NCI-H128 (cell line): ENCODE results near the gene CAMTA1.

Source experiments
- DNase-seq: peaks from one replicate; lab custom pipeline; 2025; ENCODE audit not compliant: unreplicated experiment; lab: John Stamatoyannopoulos, UW

Gene CAMTA1

GRCh38 chr1:7097938-7098592, 312.8 kb downstream of the CAMTA1 start:
- no peak for DNase-seq

GRCh38 chr1:7098641-7099040, 313.4 kb downstream of the CAMTA1 start:
- DNase-seq = no peak

GRCh38 chr1:7100479-7100878, 315.2 kb downstream of the CAMTA1 start:
- DNase-seq = no peak

GRCh38 chr1:7101187-7101586, 315.9 kb downstream of the CAMTA1 start:
- no peak for DNase-seq

GRCh38 chr1:7103361-7103782, 318.1 kb downstream of the CAMTA1 start:
- DNase-seq = no peak

- DNase-seq = no peak
Observed at GRCh38 chr1:7103874-7104273, 318.6 kb downstream of the CAMTA1 start.

GRCh38 chr1:7104339-7104738, 319.1 kb downstream of the CAMTA1 start:
- DNase-seq = no peak

GRCh38 chr1:7105269-7105668, 320.0 kb downstream of the CAMTA1 start:
- no peak for DNase-seq

GRCh38 chr1:7106442-7107108, 321.3 kb downstream of the CAMTA1 start:
- no peak for DNase-seq

GRCh38 chr1:7107109-7107830, 322.0 kb downstream of the CAMTA1 start:
- no peak for DNase-seq

GRCh38 chr1:7108251-7108650, 323.0 kb downstream of the CAMTA1 start:
- DNase-seq = no peak

GRCh38 chr1:7109901-7110300, 324.6 kb downstream of the CAMTA1 start:
- no peak for DNase-seq

- no peak for DNase-seq
Observed at GRCh38 chr1:7110321-7110720, 325.1 kb downstream of the CAMTA1 start.

- DNase-seq = no peak
Observed at GRCh38 chr1:7111853-7112252, 326.6 kb downstream of the CAMTA1 start.

- no peak for DNase-seq
Observed at GRCh38 chr1:7113136-7113535, 327.9 kb downstream of the CAMTA1 start.

- DNase-seq = no peak
Observed at GRCh38 chr1:7113822-7114221, 328.6 kb downstream of the CAMTA1 start.

GRCh38 chr1:7116001-7116400, 330.7 kb downstream of the CAMTA1 start:
- no peak for DNase-seq

- no peak for DNase-seq
Observed at GRCh38 chr1:7117399-7118281, 332.4 kb downstream of the CAMTA1 start.

GRCh38 chr1:7119156-7119555, 333.9 kb downstream of the CAMTA1 start:
- DNase-seq = no peak

- DNase-seq = no peak
Observed at GRCh38 chr1:7120863-7121621, 335.8 kb downstream of the CAMTA1 start.

- DNase-seq = no peak
Observed at GRCh38 chr1:7121622-7121988, 336.4 kb downstream of the CAMTA1 start.
